ENCODE data around the gene OXTR. TPM values are rescaled to one million over a fixed set of nuclear protein-coding genes. Genes with fewer than 3 reads are reported as not detected.

The OXTR gene
- total RNA-seq, 1 donor, result 0.52 TPM

DNA sequence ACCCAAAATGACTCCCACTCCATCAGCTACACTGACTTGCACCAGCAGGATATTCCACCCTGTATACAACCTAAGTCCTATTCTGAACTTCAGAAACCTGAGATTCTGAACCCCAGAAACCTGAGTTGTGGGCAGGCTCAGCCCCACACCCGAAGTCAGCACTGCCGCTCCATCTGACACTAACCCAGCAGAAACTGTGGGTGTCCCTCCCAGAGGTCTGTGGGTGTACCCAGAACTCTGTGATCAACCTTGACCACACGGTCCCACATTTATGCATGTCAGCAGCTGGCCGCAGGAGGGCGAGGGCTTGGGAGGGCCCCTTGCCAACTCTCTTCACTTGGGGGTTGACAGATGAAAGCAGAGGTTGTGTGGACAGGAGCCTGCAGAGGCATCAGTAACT, 9.3 kb downstream of the OXTR start:
- Histone ChIP-seq H3K9me3 (ENCODE audit: low read depth, low read length) (no peaks in the 10 kb centered on the region), H3K4me1 (ENCODE audit: insufficient read depth, low read length) (no peaks in the 10 kb centered on the region), H3K27me3 (ENCODE audit: insufficient read depth, low read length) (no peaks in the 10 kb centered on the region), H3K4me3 (ENCODE audit: low read length) (no peak overlapping the region)

DNA sequence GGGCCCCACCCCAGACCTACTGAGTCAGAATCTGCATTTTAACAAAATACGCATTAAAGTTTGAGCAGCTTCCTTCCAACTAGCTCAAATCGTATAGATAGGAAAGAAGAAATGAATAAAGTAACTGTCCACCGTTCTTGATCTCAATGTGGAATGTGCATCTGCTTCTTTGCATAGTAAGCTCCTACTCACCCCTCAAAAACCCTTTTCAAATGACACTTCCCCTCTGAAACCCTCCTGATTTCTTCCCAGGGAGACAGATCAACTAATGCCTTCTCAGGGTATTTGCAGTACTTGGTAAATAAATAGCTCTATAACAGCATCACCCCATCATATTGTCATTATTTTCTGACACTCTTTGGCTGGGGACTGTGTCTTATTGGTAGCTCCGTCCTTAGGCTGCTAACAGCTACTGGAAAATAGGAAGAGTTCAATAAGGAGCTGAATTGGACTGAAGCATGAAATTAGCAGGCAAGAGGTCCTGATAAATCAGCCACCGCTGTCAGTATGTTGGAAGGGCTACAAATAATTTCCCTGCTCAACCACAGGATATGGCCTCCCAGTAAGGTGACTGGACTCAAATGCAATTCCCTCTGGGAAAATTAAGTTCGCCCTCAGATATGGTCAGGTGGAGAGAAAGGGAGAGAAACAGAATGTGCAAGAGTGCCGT, 10.2 kb downstream of the OXTR start:
- no peaks in the 10 kb centered on the region for H3K9me3 ChIP-seq (ENCODE audit: low read depth, low read length)
- no peak overlapping the region for H3K4me3 ChIP-seq (ENCODE audit: low read length)
- H3K27me3 ChIP-seq (ENCODE audit: insufficient read depth, low read length), result no peaks in the 10 kb centered on the region
- H3K4me1 ChIP-seq (ENCODE audit: insufficient read depth, low read length), result no peaks in the 10 kb centered on the region

DNA sequence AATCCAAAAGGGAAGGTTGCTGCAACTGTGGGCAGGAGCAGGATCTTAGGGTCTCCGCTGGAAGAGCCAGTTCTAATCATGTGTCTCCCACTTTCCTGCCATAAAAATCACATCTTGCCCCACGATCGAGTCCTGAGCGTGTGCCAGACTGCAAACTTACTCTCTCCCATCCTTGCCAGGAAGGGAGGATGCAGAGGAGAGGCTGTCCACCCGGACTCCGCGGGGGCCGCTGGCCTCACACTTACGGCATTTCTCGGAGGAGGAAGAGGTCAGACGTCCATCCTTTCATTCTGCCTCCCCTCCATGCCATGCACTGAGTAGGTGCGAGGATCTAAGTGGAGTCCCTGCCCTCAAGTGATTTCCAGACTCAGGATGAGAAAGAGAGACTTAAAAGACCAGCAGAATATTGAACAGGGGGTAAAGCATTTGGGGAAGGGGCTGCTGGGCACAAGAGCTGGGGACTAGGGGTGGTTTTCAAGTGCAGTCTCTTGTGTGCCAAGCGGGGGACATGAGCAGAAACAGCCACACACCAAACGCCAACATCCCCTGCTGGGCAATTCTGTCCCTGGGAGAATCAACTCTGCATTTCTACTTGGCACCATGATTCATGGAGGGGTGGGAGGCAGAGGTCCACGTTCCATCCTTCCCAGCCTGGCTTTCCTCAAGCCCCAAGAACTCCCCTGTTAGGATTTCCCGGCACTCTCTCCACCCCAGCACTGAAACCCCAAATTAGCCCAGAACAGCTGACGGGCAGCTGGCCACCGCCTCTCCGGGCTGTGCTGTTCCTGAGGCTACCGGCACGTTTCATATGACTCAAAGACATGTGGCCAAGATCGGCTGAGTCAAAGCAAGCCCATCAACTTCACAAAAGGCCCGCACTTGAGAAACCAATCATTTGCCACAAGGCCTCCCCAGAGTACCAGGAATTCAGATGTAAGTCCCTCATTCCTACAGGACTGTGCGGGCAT, 11.6 kb downstream of the OXTR start:
- Histone ChIP-seq H3K27me3 (ENCODE audit: insufficient read depth, low read length) (no peaks in the 10 kb centered on the region), H3K4me3 (ENCODE audit: low read length) (no peak overlapping the region), H3K9me3 (ENCODE audit: low read depth, low read length) (no peaks in the 10 kb centered on the region), H3K4me1 (ENCODE audit: insufficient read depth, low read length) (no peaks in the 10 kb centered on the region)

DNA sequence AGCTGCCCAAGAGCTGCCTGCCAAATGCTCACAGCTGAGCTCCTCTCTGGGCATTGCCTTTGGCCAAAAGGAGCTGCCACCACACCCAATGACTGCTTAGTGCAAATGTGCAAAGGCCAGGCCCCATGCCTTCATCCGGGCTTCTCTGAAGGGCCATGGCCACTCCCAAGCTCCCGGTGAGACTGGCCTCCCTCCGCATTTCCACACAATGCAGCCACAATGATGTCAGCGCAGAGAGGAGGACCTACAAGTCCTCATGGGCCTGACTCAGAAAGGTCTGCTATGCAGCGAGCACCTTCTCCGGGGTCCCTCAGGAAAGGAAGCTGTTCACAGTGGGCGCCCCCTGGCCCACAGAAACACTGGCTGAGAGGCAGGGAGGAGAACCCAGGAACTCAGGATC, 12.7 kb downstream of the OXTR start:
- Histone ChIP-seq H3K27me3 (ENCODE audit: insufficient read depth, low read length) (no peaks in the 10 kb centered on the region), H3K9me3 (ENCODE audit: low read depth, low read length) (no peaks in the 10 kb centered on the region), H3K4me1 (ENCODE audit: insufficient read depth, low read length) (no peaks in the 10 kb centered on the region), H3K4me3 (ENCODE audit: low read length) (no peak overlapping the region)

DNA sequence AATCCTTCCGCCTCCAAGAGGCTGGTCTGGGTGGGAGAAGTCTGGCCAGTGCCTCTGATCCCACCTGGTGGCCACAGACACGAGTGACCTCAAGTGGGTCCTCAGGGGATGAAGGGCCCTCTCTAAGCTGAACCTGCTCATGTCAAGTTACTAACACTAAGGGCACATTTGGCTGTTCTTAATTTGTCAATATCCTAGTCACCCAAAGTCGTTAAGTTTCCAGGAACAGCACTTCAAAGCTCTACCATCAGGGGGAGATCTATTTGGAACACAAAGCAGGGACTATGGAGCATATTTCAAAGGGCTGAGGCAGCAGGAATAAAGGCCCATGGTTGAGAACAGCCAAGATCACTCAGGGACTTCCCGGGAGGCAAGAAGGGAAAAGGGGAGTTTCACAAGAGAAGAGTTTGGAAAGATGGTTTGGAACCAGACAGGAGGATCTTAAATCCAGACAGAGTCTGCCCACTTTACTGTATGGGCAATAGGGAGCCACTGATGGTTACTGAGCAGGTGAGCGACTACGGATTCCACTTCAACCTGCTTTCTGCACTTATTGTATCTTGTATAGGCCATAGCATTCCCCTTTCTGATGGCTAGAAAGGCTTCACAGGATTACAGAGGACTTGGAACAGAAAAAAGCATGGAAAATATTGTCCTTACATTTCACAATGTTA, 13.7 kb downstream of the OXTR start:
- H3K27me3 ChIP-seq (ENCODE audit: insufficient read depth, low read length), result no peaks in the 10 kb centered on the region
- H3K4me3 ChIP-seq (ENCODE audit: low read length), result no peak overlapping the region
- H3K9me3 ChIP-seq (ENCODE audit: low read depth, low read length), result no peaks in the 10 kb centered on the region

DNA sequence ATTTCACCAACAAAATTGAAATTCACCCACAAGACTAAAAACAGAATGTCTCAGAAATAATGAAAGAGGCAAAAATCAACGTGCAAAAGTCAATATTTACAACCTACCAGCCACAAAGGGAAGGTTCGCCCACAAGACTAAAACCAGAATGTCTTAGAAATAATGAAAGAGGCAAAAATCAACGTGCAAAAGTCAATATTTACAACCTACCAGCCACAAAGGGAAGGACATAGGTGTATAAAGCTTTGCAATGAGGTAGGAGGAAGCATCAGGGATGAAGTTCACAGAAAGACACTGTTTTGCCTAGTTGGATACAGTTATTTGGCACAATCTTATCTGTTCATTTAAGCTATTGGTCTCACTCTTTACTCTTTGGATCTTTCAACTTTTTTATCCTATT, 14.3 kb downstream of the OXTR start:
- Histone ChIP-seq H3K9me3 (ENCODE audit: low read depth, low read length) (no peaks in the 10 kb centered on the region), H3K4me1 (ENCODE audit: insufficient read depth, low read length) (no peaks in the 10 kb centered on the region), H3K4me3 (ENCODE audit: low read length) (no peak overlapping the region), H3K27me3 (ENCODE audit: insufficient read depth, low read length) (no peaks in the 10 kb centered on the region)

More for the DNA sequence above, 13.7 kb downstream of the OXTR start:
- no peaks in the 10 kb centered on the region for H3K4me1 ChIP-seq (ENCODE audit: insufficient read depth, low read length)

DNA sequence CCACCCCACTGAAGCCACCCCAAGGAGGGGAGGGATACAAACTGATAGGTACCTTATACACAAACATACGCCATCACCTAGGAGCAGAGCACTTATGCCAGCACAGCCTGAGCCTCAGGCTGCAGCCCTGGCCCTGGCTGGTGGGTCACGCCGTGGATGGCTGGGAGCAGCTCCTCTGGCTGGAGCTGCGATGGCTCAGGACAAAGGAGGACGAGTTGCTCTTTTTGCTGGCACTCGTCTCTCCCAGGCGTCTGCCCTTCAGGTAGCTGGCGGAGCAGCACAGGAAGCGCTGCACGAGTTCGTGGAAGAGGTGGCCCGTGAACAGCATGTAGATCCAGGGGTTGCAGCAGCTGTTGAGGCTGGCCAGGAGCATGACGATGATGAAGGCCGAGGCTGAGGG, 16.6 kb downstream of the OXTR start:
- Histone ChIP-seq H3K27me3 (ENCODE audit: insufficient read depth, low read length) (no peaks in the 10 kb centered on the region), H3K4me1 (ENCODE audit: insufficient read depth, low read length) (no peaks in the 10 kb centered on the region), H3K9me3 (ENCODE audit: low read depth, low read length) (no peaks in the 10 kb centered on the region), H3K4me3 (ENCODE audit: low read length) (no peak overlapping the region)

DNA sequence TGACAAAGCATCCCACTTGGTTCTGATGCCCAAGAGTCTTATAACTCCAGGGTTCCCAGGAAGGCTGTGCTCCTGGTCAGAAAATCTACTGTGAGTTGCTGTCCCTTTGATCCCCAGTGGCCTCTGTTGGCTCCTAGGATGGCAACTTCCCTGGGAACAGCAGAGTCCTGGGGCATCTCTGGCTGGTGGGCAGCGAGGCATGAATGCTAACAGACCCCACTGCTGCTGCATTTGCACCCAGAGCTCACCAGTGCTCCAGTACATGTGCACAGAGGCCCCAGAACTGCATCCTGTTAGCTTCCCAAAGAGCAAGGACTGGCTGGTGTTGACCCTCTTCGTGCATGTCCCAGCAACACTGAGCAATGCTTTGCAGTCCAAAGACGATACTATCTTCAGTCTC, 20.1 kb downstream of the OXTR start:
- Histone ChIP-seq H3K4me1 (ENCODE audit: insufficient read depth, low read length) (no peaks in the 10 kb centered on the region), H3K27me3 (ENCODE audit: insufficient read depth, low read length) (no peaks in the 10 kb centered on the region), H3K4me3 (ENCODE audit: low read length) (no peak overlapping the region), H3K9me3 (ENCODE audit: low read depth, low read length) (no peaks in the 10 kb centered on the region)

DNA sequence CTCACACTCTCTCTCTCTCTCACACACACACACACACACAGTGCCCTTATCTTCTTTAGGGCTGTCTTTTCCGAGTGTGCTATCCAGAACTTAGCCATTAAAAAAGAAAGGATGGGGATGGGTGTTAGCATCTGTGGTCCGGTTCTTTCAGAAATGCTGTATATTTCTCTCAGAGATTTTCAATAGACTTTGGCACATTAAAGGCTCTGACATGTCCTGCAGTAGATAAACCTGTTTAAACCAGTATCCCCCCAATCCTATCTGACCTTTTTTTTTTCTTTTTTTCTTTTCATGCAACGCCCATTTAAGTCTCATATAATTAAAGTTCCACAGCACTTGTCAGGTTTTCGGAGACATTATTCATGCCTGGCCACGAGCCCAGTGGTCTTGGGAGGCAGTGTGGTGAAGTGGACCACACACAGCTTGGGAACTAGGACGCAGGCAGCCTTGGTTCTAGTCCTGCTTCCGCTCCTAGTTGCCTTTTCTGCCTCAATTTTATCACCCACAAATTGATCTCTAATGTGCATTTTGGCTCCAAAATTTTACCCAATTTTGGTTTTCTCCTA, 22.6 kb downstream of the OXTR start:
- Histone ChIP-seq H3K9me3 (ENCODE audit: low read depth, low read length) (no peaks in the 10 kb centered on the region), H3K27me3 (ENCODE audit: insufficient read depth, low read length) (no peaks in the 10 kb centered on the region), H3K4me3 (ENCODE audit: low read length) (no peak overlapping the region), H3K4me1 (ENCODE audit: insufficient read depth, low read length) (no peaks in the 10 kb centered on the region)

DNA sequence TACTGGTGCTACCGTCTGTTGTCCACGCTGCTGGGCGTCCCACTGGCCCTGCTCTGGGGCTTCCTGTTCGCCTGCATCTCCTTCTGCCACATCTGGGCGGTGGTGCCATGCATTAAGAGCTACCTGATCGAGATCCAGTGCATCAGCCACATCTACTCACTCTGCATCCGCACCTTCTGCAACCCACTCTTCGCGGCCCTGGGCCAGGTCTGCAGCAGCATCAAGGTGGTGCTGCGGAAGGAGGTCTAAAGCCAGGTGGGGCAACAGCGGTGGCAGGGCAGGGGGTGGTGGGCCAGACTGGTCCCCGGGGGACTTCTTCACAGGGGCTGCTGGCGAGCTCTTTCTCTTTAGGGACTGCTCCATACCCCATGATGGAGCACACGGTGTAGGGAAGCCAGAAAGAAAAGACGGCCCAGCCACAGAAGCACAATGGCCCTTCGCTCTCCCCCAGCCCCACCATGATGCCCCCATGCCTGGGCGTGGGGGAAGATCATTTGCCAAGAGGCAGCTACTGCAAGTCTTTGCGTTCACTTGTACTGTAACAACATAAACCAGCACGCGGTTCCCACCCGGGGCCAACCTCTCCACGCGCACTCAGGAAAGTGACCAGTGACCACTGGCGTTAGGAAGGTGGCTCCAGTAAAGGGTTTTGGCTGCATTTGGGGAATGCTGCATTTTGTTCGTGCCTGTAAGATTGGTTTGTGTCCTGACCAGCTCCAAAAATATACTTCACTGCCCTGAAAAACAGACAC, 23.6 kb downstream of the OXTR start:
- Histone ChIP-seq H3K4me3 (ENCODE audit: low read length) (no peak overlapping the region), H3K9me3 (ENCODE audit: low read depth, low read length) (no peaks in the 10 kb centered on the region), H3K27me3 (ENCODE audit: insufficient read depth, low read length) (no peaks in the 10 kb centered on the region), H3K4me1 (ENCODE audit: insufficient read depth, low read length) (no peaks in the 10 kb centered on the region)

DNA sequence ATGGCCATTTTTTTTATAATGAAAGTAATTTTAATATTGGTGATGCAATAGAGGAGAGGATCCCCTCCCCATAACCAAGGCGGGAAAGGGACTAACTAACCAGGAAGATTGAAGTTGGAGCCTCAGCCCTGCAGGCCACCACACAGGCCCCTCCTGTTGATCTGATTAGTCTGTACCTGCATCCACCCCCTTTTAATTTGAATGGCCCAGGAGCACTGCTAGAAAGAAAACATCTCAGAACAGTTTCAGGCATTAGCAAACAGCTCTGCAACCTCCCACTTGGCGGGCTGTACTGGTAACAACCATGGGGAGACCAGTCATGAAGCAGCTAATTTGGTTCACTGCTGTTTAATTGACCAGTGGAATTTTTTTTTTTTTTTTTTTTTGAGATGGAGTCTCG, 25.5 kb downstream of the OXTR start:
- no peak overlapping the region for H3K4me3 ChIP-seq (ENCODE audit: low read length)
- no peaks in the 10 kb centered on the region for H3K27me3 ChIP-seq (ENCODE audit: insufficient read depth, low read length)
- no peaks in the 10 kb centered on the region for H3K9me3 ChIP-seq (ENCODE audit: low read depth, low read length)
- H3K4me1 ChIP-seq (ENCODE audit: insufficient read depth, low read length), result no peaks in the 10 kb centered on the region

DNA sequence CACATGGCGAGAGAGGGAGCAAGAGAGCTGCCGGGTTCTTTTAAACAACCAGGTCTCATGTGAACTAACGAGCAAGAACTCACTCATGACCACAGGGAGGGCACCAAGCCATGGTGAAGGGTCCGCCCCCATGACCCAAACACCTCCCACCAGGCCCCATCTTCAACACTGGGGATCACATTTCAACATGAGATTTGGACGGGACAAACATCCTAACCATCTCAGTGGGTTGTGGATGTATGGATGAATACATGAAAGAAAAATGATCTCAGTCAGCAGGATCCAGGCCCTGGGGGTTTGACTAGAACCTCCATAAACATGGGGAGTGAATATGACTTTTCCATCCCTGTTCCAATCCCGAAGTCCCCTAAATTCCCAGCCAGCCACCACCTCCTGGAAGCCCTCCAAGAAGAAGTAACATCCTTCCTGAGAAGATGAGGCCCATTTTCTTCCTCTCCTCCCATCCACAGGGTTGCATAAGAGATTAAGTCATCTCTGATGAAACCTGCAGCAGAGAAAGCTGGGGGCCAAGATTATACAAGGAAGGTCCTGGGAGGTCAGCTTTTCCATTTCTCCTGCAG, 26.3 kb downstream of the OXTR start:
- H3K4me3 ChIP-seq (ENCODE audit: low read length), result no peak overlapping the region
- H3K27me3 ChIP-seq (ENCODE audit: insufficient read depth, low read length), result no peaks in the 10 kb centered on the region
- no peaks in the 10 kb centered on the region for H3K9me3 ChIP-seq (ENCODE audit: low read depth, low read length)
- H3K4me1 ChIP-seq (ENCODE audit: insufficient read depth, low read length), result no peaks in the 10 kb centered on the region

DNA sequence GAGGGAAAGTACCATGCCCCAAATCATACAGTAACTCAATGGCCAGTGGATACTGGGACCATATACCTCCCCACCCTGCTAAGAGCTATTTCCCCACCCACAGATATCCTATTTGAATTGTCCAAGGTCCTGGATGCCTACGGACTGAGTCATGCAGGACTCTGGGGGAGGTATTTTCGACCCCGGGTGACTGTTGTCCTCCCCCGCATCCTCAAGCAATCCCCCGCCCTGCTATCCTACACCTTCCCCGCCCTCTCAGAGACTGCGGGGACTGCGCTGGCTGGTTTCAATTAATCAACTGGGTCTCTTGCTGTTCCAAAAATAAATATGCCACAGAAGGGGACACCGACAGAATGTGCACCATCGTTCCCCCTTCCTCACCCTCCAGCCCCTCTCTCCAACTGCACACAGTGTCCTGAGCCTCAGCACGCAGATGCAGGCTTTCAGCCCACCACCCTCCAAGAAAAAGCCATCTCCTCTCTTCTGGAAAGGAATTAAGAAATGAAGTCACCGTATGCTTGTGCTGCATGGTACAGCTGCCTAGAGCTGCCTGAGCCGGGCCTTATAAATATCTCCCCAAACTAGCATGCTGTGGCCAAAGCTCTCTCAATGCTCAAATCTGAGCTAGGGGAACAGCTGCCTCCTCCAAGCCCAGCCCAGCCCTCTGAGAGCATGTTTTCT, 27.7 kb downstream of the OXTR start:
- no peaks in the 10 kb centered on the region for H3K4me1 ChIP-seq (ENCODE audit: insufficient read depth, low read length)
- H3K4me3 ChIP-seq (ENCODE audit: low read length), result no peak overlapping the region
- no peaks in the 10 kb centered on the region for H3K27me3 ChIP-seq (ENCODE audit: insufficient read depth, low read length)
- no peaks in the 10 kb centered on the region for H3K9me3 ChIP-seq (ENCODE audit: low read depth, low read length)
